NCI-H1092 (cell line): ENCODE data around the gene SEC23B.
A peak's percentile ranks its signal among the peaks of the same experiment; 100 is the strongest.
"Not testable (repeated sequence)": the region's sequence is repeated elsewhere in the genome, so short reads cannot be mapped to it uniquely, and the experiment has no call there.

Experiments
- DNase-seq: peaks from one replicate; lab custom pipeline; 2025; lab: John Stamatoyannopoulos, UW

SEC23B gene

DNA sequence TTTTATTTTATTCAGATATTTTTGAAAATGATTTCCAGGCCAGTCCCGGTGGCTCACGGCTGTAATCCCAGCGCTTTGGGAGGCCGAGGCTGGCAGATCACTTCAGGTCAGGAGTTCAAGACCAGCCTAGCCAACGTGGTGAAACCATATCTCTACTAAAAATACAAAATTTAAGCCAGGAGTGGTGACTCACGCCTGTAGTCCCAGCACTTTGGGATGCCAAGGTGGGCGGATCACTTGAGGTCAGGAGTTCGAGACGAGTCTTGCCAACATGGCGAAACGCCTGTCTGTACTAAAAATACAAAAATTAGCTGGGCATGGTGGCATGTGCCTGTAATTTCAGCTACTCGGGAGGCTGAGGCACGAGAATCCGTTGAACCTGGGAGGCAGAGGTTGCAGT is 19.0 kb downstream of the SEC23B start:
- DNase-seq: not testable (repeated sequence)

DNA sequence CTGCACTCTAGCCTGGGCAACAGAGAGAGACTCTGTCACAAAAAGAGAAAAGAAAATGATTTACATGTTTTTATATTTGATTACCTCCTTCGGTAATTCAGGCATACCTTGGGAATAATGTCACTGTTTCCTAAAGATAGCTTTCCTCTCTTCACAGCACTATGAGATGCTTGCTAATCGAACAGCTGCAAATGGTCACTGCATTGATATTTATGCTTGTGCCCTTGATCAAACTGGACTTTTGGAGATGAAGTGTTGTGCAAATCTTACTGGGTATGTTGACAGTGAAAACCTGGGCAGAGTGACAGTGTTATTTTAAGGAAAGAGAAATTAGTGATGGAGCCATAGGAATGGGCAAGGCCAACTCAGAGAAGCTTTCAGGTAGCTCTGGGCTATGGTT is 19.6 kb downstream of the SEC23B start:
- DNase-seq: no peak

DNA sequence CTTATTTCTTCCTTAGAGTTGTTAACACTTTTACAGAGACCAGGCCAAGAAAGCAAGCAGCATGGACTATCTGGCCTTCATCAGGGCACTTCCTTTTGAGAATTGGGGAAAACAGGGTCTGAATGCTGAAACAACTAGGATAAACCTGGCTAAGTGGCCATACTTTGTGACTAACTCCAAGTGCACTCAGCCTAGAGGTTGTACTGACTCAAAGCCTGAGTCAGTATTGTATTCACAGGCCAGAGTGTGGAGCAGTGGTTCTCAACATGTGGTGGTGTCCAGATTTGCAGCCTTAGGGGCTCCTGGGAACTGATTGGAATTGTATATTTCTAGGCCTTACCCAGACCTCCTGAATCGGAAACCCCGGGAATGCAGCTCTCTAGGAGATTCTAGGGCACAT is 20.1 kb downstream of the SEC23B start:
- no peak for DNase-seq

DNA sequence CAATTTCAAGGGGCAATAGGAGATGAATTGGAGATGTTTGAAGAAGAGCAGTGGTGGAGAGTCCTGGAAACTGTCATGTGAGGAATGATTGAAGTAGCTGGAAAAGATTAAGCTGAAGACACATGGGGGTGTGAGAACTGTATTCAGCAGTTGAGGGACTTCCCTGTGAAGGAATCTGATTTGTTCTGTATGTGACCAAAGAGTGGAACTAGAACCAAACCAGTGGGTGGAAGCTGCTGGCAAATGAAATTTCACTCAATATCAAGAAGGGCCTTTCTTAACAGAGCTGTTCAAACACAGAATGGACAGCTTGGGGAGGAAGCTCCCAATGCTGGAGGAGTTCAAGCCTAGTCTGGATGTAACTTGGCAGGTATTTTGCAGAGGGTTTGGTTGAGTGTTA is 21.3 kb downstream of the SEC23B start:
- DNase-seq: no peak

DNA sequence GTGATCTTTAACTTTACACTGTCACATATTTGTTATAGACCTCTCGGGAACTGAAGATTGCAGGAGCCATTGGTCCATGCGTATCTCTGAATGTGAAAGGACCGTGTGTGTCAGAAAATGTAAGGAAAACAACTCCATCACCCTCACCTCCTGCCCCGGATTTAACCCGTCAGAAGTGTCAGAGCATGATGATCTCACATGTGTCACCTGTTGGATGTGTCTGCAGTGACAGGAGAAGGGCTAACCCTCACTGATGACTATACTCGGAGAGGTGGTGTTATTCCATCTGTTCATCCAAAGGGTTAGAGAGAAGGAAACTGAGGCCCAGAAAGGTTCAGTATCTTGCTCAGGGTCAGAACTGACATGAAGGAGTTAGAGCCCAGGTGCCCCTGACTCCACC is 24.9 kb downstream of the SEC23B start:
- no peak for DNase-seq

DNA sequence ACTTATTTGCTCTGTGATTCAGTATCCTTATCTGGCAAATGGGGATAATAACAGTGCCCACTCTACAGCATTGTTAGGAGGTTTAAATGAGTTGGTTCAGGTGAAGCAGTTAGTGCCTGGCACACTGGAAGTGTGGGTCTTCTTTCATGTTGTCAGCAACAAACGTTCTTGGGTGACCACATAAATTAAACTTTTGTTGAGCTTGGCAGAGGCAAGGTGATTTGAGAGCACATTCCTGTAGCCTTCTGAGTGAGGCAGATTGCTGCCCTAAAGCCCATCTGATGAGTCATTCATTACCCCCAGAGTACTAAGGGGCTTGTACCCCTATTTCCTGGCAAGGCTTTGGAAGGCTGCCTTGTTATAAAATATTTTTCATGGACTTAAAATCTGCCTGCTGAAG is 25.8 kb downstream of the SEC23B start:
- no peak for DNase-seq

DNA sequence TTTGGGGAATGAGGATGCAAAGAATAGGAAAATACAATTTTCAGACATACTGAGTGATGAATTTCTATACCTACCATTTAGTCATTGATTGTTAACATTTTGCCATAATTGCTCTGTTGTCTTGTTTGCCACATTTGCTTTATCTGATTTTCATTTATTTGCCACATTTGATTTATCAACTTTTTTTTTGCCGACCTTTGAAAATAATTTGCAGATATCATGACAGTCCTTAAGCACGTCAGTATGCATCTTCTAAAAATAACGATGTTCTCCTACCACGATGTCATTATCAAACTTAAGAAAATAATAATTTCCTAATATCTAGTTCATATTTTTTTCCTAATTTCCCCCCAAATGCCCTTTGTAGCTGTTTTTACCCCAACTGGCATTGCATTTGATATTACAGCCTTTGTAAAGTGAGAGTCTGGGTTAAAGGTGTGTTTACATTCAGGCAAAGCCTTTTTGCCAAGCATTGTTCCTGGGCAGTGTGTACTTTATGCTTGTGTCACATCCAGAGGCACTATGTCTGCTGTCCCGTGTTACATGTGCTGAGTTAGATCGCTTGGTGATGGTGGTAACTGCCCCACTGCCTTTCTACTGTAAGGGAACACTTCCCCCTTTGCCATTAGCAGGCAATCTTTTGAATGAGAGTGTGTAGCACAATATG is 26.4 kb downstream of the SEC23B start:
- no peak for DNase-seq

DNA sequence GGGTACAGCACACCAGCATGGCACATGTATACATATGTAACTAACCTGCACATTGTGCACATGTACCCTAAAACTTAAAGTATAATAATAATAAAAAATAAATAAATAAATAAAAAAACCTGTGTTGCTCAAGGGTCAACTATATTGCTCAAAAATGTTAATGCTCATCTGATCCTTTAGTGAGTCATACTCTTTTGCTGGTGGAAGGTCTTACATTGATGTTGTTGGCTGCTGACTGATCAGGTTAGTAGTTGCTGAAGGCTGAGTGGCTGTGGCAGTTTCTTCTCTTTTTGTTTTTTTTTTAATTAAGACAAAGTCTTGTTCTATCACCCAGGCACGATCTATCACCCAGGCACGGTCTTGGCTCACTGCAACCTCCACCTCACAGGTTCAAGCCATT is 29.9 kb downstream of the SEC23B start:
- DNase-seq: no peak

DNA sequence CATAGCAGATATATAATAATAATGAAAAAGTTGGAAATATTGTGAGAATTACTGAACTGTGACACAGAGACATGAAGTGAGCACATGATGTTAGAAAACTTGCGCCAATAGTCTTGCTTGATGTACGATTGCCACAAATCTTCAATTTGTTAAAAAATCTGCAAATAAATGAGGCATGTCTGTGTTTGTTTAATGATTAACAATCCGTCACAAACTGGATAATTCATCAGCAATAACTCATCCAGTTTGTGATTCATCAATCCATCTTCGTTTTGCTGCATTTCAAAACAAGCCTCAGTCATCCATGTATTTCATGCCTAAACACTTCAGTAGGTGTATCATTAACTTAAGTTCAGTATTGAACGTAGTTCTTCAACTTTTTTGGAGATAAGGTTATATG is 34.0 kb downstream of the SEC23B start:
- no peak for DNase-seq

DNA sequence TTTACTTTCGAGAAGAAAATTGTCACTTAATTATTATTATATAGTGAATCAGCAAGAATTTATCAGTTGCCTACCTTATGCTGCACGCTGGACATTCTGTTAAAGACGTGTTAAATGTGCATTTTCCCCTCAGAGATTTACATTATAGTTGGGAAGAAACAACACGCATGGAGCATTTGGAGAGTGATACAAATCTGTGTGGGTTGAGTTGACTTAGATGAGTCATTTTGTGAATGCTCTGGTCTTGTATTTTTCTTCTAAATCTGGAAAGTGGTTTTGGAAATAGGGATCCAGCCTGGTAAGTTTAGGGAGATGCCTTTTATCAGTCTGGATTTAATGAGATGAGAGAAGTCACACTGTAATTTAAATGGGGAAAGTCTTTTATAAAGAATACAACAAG is 35.5 kb downstream of the SEC23B start:
- no peak for DNase-seq

DNA sequence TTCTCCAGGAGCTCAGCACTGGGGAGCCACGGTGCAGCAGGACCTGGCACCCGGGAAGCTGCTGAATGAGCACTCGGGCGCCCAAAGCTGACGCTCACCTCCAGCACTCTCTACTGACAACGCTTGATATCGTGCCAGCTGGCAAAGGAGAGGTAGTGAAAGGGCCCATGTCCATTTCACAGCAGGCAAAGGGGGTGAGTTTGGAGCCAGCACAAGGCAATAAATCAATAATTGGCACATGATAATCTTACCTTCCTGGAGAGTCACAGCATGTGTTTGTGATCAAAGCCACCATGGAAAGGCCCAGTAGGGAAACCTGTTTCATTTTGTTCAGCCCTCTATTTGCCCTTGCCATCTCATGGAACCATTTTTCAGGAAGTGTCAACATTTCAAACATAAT is 36.2 kb downstream of the SEC23B start:
- DNase-seq: peak; percentile 98

DNA sequence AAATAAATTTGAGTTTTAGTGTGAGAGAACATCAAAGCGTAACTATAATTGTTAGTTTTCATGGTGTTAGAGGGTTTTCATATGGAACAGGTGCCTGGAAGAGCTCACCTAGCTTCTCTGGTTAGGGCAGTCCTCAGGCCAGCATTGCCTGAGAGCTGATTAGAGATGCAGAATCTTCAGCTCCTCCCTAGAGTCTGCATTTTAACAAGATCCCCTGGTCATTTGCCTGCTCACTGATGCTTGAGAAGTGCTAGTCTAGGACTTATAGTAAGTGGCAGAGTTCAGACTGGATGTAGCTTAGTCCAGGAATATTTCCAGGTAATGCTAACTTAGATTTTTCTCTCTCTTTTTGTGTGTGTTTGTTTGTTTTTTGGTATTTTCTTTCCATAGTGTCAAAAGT is 37.8 kb downstream of the SEC23B start:
- no peak for DNase-seq

DNA sequence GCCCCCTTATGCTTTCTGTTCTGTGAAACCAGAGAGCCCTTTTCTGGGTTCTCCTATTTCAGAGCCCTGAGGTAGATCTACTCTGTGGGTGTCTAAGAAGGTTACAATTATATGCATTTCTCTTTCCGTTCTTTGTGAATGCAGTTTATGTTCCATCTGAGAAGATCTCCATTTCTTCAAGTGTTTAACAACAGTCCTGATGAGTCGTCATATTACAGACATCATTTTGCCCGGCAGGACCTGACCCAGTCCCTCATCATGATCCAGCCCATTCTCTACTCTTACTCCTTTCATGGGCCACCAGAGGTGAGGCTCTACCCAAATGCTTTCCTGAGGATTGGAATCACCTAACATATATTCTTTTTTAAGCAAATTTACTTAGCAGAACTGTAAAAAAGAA is 40.7 kb downstream of the SEC23B start:
- DNase-seq: no peak

DNA sequence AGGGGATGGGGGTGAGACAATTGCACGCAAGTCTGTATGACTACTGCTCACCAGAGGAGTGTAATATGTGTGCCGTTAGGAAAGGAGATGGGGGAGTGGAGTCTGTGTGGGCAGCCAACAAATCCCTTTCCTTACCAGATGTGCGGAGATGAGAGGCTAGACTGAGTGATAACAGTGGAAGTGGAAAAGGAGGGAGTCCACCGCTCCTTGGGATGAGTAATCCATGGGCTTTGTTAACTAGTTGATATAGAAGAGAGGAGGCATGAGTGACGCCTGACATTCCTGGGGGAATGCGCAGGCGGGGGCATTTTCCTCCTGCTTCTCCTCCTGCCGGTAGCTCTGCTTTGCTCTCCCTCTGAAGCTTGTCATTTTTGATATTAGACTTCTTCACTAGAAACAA is 46.0 kb downstream of the SEC23B start:
- DNase-seq: no peak

DNA sequence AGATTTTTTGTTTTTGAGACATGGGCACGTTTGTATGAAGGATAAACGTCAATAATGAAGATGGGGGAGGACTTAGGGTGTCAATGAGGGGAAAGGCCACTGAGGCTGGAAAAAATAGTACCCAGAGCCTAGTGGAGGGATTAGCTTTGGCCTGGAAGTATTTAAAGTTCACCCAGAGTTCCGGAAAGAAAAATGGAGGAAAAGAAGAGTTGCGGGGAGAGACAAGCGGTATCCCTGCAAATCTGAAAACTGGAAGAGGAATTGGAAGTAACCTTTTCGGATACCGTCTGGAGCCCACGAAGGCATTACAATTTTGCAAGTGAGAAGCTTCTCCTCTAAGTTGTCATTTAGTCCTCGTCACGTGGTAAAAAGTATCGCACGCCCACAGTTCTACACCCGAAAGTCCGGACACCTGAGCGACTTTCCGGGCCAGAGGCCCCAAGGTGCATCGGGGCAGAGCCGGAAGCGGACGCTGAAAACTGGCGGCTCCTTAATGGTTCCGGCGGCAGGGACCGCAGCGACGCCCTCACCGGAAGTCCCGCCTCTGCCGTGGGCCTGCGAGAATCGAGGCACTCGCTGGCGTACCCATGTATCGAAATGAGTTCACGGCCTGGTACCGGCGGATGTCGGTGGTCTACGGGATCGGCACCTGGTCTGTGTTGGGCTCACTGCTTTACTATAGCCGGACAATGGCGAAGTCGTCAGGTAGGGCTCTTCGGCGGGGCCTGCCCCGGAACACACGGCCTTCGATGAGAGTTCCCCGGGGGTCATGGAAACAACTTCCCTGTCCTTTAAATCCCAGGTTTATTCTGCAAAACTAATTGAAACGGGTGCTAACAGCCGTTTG is 59.4 kb downstream of the SEC23B start, which contains the start of gene SMIM26:
TSS of gene SMIM26 (plus strand) at position 541 of the 847 bp plus-strand sequence. CDS start at position 588, 47 bp downstream.
- DNase-seq: peak; percentile 88

DNA sequence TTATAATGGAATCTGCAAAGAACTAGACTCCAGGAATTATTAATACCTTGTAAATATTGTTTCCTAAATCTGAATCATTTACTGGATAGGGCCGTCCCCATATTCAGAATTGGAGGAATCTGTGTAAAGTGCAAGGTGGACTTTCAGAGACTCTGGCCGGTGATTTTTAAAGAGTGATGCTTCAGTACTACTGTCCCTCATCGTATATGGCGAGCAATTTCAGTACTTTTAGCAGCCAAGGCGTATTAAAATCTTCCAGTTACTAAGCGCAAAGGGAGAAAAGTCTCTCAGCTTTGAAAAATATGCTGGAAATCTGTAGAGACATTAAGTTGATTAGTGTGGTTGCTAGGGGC is 60.0 kb downstream of the SEC23B start:
- DNase-seq: no peak

DNA sequence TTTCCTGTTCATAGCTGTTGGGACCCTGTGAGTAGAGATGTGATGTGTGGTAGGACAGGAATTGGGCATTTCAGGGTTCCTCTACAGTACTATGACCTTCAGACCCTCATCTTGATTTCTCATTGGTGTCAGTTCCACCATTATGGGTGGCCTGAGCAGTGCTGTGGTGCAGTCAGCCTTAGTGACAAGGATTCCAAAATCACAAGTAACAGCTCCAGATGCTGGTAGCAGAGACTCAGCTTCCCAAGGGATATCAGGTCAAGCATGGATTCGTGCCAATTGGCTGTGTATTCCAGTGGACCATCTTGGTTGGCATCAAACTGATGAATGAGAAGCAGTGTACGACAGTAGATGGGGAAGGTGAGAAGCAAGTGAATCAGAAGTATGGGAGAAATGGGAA is 63.3 kb downstream of the SEC23B start:
- DNase-seq: no peak

DNA sequence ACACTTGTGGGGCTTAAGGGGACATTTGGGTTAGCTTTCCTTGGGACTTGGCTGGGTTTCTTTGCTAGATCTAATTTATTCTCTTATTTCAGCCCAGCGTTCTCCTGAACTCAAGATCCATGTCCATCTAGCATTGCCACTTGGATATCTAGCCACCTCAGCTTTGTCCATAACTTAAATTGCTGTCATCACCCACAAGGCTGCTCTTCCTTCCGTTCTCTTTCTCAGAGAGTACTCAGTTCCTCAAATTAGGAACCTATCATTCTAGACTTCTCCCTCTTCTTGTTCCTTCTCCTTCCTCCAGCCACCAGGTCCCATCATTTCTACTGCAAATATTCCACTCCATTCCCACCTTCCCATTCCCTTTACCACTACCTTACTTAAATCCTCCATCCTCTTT is 63.8 kb downstream of the SEC23B start:
- no peak for DNase-seq

DNA sequence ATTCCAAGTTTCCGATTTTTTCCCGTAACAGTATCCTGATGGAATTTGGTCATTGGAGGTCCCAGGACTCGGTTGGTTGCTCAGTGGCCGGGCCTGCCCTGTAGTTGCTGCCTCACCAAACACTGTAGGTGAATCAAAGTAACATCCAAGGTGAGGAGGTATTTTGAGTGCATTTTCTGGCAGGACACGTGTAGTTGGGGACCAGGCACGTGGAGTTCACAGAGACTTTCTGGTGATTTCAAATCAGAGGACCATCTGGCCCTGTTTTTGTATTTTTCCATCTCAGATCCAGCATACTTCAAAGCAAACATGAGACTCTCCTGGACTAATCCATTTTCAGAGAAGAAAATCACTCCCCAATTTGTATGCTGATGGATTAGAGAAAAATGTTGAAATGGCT is 70.2 kb downstream of the SEC23B start:
- DNase-seq: no peak

DNA sequence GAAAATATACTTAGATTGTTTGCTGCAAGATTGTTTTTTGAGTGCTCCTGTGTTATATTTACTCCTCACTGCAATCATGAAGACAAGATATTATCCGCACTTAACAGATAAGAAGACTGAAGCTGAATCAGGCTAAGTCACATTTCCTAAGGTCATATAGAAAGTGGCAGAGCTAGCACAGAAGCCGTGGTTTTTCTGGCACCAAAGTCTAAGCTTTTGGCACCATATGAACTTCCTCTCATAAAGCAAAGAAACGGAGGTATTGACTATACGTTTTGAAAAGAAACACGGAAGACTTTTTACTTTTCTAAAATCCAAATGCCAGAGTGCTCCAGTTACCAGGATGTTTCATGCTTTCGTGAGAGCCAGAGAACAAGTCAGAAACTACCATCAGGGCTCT is 70.8 kb downstream of the SEC23B start:
- no peak for DNase-seq

DNA sequence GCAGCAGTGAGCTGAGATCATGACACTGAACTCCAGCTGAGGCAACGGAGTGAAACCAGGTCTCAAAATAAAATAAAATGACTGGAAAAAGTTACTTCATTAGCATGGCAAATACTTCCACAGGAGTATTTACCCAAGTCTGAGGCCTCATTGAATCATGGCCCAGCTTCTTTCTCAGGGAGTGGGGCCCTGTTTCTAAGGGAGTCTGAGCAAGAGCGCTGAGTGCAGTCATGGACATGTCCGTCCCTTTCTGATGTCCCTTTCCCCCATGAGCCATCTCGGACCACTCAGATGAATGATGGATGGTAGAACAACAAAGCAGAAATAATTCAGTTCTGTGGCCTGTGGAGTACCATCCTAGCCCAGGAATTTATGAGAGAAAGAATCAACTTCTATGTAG is 72.3 kb downstream of the SEC23B start:
- no peak for DNase-seq

DNA sequence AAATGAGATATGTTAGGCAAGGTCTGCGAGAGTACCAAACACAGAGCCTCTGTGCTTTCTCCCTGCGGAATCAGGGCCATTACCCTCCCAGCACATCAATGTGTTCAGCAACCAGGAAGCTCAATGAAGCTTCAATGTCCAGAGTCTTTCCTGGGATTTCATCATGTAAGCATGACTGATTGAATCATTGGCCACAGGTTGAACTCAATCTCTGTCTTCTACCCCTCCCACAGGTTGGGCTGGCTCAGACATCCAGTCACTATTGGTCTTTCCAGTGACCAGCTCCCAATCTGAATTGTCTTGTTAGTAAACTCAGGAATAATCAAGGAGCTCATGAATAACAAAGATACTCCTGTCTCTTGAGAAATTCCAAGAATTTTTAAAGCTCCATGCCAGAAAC is 77.4 kb downstream of the SEC23B start:
- DNase-seq: no peak

DNA sequence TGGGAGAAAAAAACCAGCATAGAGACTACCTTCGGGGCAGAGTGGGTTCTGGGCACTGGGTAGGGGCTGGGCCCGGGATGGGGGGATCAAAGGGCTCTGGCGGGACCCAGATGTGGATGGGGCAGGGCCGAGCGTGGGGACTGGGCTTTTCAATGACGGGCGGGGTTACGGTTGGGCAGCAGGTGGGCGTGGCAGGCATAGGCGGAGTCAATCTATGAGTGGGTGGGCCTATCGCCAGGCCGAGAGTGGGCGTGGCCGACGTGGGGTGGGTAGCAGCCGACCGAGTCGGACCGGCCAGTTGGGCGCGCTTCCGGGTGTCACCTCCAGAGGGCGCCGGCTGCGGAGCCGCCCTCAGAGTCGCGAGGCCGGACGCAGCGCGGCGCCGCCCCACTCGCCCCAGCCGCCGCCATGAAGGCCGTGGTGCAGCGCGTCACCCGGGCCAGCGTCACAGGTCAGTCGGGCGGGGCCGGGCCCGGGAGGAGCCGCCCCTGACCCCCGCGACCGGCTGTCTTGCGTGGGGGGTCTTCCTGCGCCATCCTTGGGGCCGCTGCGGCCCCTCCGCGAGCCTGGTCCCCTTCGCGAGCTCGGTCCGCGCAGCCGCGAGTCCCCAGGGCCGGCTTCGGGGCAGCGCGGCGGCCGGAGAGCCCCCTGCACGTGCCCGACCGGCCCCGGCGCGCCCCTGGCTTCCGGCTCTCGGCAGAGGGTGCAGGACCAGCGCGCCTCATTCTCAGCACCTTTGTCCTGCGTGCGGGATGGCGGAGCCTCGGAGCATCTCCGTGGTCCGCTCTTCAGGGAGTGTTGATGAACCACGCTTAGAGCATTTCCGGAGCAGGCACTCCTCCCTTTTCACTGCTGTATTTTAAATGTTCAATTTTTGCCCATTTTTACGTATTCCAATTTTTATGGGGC is 80.2 kb downstream of the SEC23B start, which contains the start of gene DTD1:
TSS of gene DTD1 (plus strand) at position 390 of the 909 bp plus-strand sequence. CDS start at position 409, 19 bp downstream.
- peak; percentile 84 for DNase-seq
